Lower leg skin (tissue), 3 donors: ENCODE data around the gene SIPA1L2.

Experiments used
- POLR2A ChIP-seq, 2 donors: fragments of 450-650 bp; IDR thresholded peaks; one replicate each; pipeline ENCODE4 v1.6.1; 2016 to 2017; ENCODE audit warnings: antibody characterized with exemption in 2 of 2, mild to moderate bottlenecking in 1 of 2, moderate library complexity in 1 of 2
- TF ChIP-seq, protein P1 (sequence below), 3 donors: fragments of 450-650 bp; IDR thresholded peaks; one replicate each; pipeline ENCODE4 v1.5.1; 2016; ENCODE audit warnings: antibody characterized with exemption in 3 of 3, mild to moderate bottlenecking in 3 of 3, moderate library complexity in 2 of 3

DNA sequence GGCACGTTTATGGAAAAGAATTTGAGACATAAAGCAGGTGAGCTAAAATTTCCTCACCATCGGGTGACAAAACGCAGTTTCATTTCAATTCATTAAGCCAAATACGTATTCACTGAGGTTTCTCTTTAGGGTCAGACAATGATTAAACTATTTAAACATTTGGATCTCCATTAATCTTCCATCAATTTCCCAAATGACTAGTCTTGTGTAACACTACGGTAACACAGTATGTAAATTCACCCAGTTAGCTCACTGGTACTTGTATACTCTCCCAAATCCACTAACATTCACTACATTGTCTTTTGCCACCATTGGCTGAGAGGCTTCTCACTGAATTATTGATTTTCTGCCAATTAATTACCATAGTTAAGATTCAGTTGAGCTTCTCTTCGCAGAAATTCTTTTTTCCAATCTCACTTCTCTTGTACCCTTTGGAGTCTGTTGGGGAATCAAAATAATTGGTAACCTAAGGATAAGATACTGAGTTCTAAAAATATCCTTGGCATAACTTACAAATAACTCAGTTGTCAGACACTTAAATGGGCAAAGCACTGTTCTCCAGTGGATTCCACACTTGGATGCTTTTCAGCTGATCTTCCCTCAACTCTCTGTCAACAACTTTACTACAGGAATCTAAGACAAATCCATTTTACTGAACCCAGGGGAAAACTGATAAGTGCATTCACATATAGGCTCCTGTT, 40.7 kb downstream of the SIPA1L2 start:
- TF ChIP-seq, protein P1, sequence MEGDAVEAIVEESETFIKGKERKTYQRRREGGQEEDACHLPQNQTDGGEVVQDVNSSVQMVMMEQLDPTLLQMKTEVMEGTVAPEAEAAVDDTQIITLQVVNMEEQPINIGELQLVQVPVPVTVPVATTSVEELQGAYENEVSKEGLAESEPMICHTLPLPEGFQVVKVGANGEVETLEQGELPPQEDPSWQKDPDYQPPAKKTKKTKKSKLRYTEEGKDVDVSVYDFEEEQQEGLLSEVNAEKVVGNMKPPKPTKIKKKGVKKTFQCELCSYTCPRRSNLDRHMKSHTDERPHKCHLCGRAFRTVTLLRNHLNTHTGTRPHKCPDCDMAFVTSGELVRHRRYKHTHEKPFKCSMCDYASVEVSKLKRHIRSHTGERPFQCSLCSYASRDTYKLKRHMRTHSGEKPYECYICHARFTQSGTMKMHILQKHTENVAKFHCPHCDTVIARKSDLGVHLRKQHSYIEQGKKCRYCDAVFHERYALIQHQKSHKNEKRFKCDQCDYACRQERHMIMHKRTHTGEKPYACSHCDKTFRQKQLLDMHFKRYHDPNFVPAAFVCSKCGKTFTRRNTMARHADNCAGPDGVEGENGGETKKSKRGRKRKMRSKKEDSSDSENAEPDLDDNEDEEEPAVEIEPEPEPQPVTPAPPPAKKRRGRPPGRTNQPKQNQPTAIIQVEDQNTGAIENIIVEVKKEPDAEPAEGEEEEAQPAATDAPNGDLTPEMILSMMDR (IDR thresholded peaks at IDR 0.05) = no peak
- no peak for TF ChIP-seq POLR2A (IDR thresholded peaks at IDR 0.05)
